Myocyte (in vitro differentiated cells): ENCODE results near the gene VAV2. TPM values are rescaled to one million over a fixed set of nuclear protein-coding genes. Genes with fewer than 3 reads are reported as not detected.
"Not testable (repeated sequence)": the region's sequence is repeated elsewhere in the genome, so short reads cannot be mapped to it uniquely, and the experiment has no call there.

ENCODE experiments used
- DNase-seq: peaks from one replicate; pipeline ENCODE4 v3.0.0-alpha.2; 2012; ENCODE audit warnings: low read depth
- total RNA-seq: library from RNA; depleted of rRNA; stranded (reverse); fragments of >200 nt; gene quantifications from 2 replicates; pipeline ENCODE4 v1.2.3, GENCODE V29; 2014

VAV2 gene
- total RNA-seq, 1 donor from 2014 or later: 10.4 TPM

DNA sequence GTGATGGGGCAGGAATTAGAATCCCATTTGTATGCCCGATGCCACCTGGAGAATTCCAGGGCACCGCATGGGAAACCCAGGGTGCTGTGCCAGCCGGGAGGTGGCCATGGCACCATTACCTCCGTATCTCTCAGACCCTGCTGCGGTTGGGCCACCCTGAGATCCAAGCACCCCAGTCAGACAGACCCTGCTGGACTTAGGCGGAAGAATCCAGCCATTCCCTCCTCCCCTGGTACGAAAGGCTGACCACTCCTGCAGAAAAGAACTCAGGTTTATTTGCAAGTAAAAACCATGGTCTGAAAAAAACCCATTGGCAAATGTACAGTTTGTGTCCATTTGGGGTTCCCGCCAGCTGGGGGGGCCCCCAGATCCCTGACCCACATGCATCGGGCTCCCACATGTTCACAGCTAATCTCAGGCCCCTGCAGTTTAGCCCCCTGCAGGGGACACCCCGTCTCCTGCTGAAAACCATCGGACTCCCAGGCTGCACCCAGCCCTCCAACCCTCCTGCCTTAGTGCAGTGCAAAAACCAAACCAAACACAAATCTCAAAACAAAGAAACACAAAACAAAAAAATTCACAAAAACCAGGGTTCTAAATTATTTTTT is 230.4 kb downstream of the VAV2 start:
- DNase-seq: no peak

- no peak for DNase-seq
Measured at GRCh38 chr9:133760713-133761290, 231.3 kb downstream of the VAV2 start.

DNA sequence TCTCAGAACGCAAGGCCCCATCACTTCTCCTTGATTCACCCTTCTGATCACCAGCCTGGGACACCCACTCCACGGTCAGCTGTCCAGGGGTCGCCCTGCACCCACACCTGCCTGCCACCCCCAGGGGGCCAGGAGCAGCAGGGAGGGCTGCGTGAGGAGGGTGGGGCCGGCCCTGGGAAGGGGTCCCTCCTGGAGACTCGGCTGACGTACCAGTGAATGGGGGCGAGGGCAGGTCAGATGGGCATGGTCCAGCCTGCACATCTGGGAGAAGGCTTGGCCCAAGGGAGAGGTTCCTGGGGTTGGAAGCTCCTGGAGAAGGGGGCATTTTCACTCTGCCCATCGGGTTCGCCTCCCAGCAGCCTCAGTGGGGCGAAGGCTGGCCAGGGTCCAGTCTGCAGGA is 232.2 kb downstream of the VAV2 start:
- DNase-seq: no peak

DNA sequence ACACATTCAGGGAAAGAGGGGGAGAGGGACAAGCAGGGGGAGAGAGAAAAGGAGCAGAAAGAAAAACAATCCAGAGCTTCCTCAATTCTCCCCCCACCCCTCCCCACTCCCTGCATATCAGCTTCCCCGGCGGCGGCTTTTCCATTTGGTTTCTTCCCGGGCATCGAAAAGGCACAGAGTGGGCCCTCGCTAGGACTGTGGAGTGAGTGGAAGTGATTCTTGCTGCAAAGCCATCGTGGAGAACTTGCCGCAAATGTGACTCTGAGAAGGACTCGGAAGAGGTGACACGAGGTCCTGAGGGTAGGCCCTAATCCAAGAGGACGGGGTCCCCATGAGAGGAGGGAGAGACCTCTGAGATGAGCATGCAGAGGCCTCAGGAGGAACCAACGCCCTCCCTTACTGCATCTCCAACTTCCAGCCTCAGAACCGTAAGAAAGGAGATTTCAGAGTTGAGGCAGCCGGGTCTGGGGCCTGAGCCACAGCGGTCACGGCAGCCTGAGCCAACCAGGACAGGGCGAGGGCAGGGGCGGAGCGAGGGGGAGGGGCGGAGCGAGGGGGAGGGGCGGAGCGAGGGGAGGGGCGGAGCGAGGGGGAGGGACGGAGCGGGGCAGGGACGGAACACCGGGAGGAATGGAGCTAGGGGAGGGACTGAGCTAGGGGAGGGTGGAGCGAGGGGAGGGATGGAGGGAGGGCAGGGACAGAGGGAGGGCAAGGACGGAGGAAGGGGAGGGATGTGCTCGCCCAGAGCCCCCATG is 232.8 kb downstream of the VAV2 start:
- no peak for DNase-seq

- no peak for DNase-seq
Measured at GRCh38 chr9:133758228-133758627, 233.9 kb downstream of the VAV2 start.

DNA sequence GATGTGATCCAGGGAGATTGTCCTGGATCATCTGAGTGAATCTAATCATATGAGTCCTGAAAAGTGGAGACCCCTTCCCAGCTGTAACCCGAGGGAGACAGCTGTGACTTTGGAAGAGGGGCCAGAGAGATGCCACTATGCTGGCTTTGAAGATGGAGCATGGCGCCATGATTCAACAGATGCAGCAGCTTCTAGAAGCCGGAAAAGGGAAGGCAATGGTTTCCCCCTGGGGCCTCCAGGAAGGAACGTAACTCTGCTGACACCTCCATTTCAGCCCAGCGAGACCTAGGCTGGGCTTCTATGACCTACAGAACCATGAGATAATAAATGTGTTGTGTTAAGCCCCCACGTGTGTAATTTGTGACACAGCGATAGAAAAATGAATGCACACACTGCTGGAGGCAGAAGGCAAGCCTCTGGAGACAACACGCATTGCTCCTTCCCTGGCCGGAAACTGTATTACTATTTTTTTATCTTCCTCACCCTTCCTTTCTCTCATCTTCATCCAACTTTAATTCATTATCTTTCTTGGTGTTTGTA is 237.4 kb downstream of the VAV2 start:
- no peak for DNase-seq

- no peak for DNase-seq
Measured at GRCh38 chr9:133754187-133754586, 237.9 kb downstream of the VAV2 start.

DNA sequence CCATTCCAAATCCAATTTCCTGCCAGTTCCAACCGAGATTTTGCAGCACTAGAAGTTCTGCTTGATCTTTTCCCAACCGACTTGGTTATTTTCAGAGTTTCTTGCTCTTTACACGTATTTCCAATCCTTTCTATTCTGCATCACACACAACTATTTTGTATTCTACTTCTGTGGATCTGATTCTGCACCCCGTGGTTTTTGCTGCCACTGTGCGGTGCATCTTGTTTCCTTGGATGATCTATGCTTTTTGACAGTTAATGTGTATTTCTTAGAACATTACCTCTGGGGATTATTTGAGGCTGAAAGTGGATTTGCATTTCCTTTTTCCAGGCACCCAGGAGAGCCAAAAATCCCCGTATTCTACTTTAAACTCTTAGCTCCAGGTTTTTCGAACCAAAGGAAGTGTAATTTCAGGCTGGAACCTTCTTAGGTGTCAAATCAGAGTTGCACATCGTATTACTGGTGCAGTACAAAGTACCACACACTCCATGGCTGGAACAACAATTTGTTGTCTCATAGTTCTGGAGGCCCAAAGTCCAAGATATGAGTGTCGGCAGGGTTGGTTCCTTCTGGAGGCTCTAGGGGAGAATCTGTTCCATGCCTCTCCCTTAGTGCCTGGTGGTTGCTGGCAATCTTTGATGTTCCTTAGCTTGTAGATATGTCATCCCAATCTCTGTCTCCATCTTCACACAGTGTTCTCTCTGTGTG is 239.2 kb downstream of the VAV2 start:
- no peak for DNase-seq

DNA sequence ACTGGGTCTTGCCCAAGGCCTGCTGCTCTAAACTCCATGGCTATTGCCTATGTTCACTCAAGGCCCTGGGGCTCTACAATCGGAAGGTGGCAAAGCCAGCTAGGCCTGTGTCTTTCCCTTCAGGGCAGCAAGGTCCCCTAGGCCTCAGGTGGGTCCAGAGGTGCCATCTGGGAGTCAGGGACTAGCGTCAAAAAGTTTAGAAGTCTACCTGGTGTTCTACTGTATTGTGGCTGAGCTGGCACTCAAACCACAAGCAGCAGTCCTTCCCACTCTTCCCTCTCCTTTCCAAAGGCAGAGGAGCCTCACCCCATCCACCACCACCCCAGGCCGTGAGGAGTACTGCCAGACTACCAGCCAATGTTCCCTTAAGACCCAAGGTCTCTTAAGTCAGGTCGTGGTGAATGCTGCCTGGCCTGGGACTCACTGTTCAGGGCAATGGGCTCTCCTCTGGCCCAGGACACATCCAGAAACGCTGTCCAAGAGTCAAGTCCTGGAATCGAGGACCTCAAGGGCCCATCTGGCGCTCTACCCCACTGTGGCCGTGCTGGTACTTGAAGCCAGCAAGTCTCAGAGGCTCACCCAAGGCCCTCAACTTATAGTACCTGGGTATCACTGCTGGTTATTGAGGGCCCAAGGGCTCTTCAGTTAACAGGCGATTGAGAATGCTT is 241.0 kb downstream of the VAV2 start:
- no peak for DNase-seq

DNA sequence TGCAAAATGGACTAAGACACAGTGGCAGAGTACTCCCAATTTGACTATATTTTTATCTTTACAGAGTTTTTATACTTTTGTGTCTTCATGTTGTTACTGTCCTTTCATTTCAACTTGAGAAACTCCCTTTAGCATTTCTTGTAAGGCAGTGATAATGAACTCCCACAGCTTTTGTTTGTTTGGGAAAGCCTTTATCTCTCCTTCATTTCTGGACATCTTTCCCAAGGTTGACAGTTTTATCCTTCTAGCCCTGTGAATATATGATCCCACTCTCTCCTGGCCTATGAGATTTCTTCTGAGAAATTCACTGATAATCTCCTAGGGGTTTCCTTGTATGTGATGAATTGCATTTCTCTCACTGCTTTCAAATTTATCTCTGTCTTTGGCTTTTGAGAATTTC is 244.8 kb downstream of the VAV2 start:
- no peak for DNase-seq

- DNase-seq: not testable (repeated sequence)
Measured at GRCh38 chr9:133744528-133744927, 247.6 kb downstream of the VAV2 start.

DNA sequence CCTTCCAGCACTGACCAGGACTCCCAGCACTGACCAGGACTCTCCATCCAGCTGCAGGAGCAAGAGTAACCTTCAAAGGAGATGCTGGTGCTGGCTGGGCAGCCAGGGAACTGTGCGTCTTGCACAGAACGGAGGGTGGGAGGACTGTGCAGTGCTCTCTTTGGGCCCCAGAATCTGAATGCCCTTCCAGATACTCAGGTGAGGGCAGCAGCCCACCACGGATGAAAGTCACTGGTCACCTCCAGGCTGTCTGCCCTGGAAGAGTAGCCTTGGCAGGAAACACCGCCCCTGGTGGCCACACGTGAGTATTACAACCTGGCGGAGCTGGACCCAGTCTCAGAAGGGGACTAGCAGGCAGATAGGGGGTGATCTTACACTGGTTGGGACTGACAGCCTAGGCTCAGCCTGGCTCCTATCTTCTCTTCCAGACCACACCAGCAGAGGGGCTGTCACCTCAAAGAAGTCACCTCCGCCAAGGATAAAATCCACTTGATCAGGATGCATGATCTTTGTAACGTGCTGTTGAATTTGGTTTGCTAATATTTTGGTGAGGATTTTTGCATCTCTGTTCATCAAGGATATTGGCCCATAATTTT is 249.2 kb downstream of the VAV2 start:
- peak; percentile 76 for DNase-seq

DNA sequence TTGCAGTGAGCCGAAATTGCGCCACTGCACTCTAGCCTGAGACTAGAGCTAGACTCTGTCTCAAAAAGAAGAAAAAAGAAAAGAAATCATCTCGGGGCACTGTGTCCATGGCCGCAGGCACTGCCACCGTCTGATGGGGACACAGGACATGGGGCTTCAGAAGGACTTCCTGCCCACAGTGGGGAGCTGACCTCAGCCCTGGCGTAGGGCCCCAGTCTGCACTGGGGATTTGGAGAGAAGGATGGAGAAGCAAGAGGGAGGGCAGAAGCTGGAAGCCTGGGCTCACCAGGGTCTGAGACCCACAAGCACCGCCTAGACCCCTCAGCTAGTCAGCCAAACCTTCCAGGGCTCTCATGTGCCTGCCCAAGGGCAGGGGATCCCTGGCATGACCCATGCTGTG is 249.9 kb downstream of the VAV2 start:
- no peak for DNase-seq

DNA sequence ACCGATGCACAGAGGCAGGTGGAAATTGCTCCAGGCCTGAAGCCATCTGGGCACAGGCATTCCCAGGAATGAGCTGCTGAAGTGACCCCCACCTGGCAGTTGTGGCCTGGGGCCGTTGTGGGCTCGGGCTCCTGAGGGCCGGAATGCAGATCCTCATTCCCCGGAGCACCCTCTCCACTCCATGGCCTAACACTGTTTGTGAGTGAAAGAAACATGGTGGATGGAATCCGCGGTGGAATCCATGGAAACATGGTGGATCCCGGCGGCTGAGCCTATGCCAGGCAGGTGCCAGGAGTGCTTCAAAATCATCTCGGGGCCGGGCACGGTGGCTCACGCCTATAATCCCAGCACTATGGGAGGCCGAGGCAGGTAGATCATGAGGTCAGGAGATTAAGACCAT is 250.4 kb downstream of the VAV2 start:
- peak; percentile 15 for DNase-seq

DNA sequence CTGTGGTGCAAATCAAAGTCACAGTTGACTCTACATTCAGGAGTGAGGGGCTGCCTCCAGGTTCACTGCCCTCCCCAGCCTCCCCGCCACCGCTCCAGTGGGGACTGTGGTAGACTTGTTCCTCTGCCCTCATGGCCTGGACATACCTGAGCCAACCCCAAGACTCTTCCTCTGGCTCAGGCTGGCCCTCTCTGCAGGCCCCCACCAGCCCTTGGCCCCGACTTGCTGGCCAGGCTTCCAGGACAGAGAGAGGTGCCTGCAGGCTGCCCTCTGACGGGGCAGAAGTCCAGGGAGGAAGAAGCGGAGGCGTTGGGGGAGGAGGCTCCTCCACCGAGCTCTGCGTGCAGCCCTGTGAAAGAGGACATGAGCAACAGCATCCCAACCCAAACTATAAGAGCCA is 251.2 kb downstream of the VAV2 start:
- DNase-seq: no peak

DNA sequence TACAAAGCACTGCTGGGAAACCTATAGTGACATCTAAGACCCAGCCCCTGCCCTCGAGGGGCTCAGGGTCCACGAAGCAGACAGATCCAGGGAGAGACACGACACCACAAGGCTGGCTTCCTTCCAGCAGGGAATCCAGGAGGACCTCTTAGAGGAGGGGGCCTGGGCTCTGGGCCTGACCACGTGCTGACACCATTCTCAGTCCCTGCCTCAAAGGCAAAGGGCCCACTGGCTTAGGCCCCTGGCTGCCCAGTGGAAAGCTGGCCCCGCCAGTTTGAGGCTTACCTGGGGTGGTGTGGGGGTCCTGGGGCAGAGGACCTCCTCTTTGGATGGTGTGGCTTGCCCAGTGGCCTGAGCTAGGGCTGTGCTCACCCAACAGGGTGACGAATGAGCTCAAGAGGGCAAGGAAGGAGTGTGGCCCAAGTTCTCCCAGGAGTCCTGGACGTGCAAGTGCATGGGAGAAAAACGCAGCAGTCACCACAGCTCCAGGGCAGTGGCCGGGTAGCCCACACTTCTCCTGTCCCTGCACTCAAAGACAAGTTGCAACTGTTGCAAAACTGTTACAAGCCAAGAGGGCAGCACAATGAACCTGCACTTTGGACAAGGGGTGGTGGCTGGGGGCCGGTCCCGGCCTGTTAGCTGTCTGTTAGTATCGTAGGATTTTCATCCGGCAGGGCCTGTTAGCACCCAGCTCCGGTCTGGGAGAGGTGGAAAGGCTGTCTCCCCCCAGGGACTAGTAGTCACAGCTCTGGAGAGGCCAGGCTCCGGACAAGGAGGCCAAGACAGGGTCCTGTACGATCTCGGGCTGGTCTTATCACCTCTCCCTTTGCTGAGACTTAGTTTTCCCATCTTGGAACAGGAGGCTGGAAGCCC is 252.5 kb downstream of the VAV2 start:
- DNase-seq: no peak

- DNase-seq: no peak
Measured at GRCh38 chr9:133738640-133739225, 253.4 kb downstream of the VAV2 start.

DNA sequence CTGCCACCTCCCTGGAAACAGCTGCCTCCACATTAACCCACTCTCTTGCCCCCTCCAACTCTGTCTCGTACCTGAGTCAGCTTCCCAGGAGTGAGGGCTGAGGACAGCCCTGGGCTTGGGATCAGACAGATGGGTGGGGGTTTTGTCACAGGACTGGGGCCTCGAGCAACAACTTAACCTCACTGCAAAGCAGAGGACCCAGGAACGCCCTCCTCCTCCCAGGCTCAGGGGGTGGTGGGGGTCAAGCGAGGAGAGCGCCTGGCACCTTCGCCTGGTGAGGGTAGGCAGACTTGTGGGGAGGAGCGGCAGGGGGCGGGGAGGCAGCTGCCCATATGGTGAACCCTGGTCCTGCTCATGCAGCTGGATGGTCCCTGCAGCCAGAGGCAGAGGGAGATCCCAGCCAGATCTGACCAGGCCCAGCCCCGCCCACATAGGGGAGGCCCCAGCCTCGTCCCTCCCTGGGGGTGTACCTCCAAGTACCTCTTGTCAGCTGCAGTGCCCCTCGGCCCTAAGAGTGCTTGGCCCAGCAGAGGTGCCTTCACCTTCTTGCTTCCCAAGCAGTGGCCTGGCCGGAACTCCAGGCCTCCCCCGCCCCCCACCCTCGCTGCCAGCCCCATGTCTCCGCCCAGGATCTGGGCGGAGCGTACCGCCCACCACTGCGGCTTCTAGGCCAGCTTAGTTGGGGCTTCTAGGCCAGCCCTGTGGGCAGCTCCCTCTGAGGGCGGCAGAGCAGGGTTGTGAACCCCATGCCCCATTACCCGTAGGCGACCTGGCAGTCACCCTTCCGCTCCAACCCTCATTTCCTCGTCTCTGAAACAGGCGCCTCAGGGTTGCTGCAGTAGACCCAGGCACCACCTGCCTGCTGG is 254.1 kb downstream of the VAV2 start, which contains the start of gene SARDH:
Gene SARDH, minus strand, starts transcription at position 579 of the 866 bp plus-strand sequence. CDS start 4,179 bp downstream, outside the sequence.
- DNase-seq: peak; percentile 83
